Left lung (tissue), 10 donors: Measurements from ENCODE around the gene PHOX2A. TPM values are rescaled to one million over a fixed set of nuclear protein-coding genes. Genes with fewer than 3 reads are reported as not detected.

Source experiments
- ATAC-seq: fragments of 200-7000 bp; cut with Tn5 transposase; one replicate; pipeline ENCODE4 v1.9.1; 2020; ENCODE audit warnings: moderate library complexity
- DNase-seq, 4 donors: peaks; one replicate each; pipeline ENCODE4 v3.0.0-alpha.2; 2013 to 2020
- H3K27ac ChIP-seq, 2 donors: fragments of 200-600 bp; sonication (generic) in 1 of 2; one replicate each; pipeline versions ENCODE4 v1.5.0 to v1.8.0; 2020 to 2021
- H3K27me3 ChIP-seq, 2 donors: fragments of 200-600 bp; sonication (generic) in 1 of 2; one replicate each; pipeline versions ENCODE4 v1.5.0 to v1.8.0; 2020 to 2021
- H3K36me3 ChIP-seq, 2 donors: fragments of 200-600 bp; sonication (generic) in 1 of 2; one replicate each; pipeline versions ENCODE4 v1.5.0 to v1.8.0; 2020 to 2021
- H3K4me1 ChIP-seq, 2 donors: fragments of 200-600 bp; one replicate each; pipeline ENCODE4 v1.8.0; 2021
- H3K4me3 ChIP-seq, 2 donors: fragments of 200-600 bp; sonication (generic) in 1 of 2; one replicate each; pipeline versions ENCODE4 v1.5.0 to v1.8.0; 2020 to 2021; ENCODE audit warnings: mild to moderate bottlenecking in 1 of 2
- H3K9me3 ChIP-seq, 2 donors: fragments of 200-600 bp; sonication (generic) in 1 of 2; one replicate each; pipeline versions ENCODE4 v1.5.0 to v1.8.0; 2020 to 2021
- CTCF ChIP-seq, 2 donors: fragments of 200-600 bp; sonication (generic) in 1 of 2; IDR thresholded peaks; one replicate each; pipeline versions ENCODE4 v1.5.0 to v1.8.0; 2021; ENCODE audit warnings: antibody characterized with exemption in 2 of 2
- intact Hi-C, 2 donors: fragments of 100-400 bp; cut with DNase I; formaldehyde crosslinking; loops; one replicate each; pipeline versions ENCODE4 v1.11.2 to v1.14.2; 2022
- polyA plus RNA-seq, 6 donors: library from polyadenylated mRNA; unstranded; fragments of 120-200 nt; gene quantifications; one replicate each; pipeline ENCODE4 v1.2.1, GENCODE V29; 2013; ENCODE audit not compliant: insufficient read length in 6 of 6
- total RNA-seq, 2 donors: library from RNA; stranded (reverse); fragmentation: NEBNext Ultra II Directional; extraction: Animal tissue kit (Norgen Biotek cat#: 25700); gene quantifications; one replicate each; pipeline ENCODE4 v1.2.1, GENCODE V29; 2021
- donor health status: DM: no; HTN: yes; CAD: no.
- donor health status: DM: no; HTN: no; CAD: no.

The PHOX2A gene
- total and polyA plus RNA-seq, 8 donors = not detected

- no peak for ATAC-seq
- Histone ChIP-seq H3K4me1 (peaks cover 11 to 19% of the 10 kb centered on the region in 2 donors), H3K9me3 (no peaks in the 10 kb centered on the region), H3K27me3 (peaks cover 0 to 12% of the 10 kb centered on the region in 2 donors), H3K4me3 (no peak overlapping the region), H3K36me3 (peaks cover 4 to 90% of the 10 kb centered on the region in 2 donors), H3K27ac (no peak overlapping the region)
- DNase-seq = no peak
- TF ChIP-seq CTCF (IDR thresholded peaks at IDR 0.05) = no peak
- intact Hi-C loops = no loop called here
Observed at GRCh38 chr11:72234920-72235319, 9.1 kb downstream of the PHOX2A start.

- peaks cover 9 to 14% of the 10 kb centered on the region in 2 donors for H3K4me1 ChIP-seq
- intact Hi-C loops = no loop called here
- H3K9me3 ChIP-seq = no peaks in the 10 kb centered on the region
- ATAC-seq = no peak
- H3K36me3 ChIP-seq = peaks cover 4 to 94% of the 10 kb centered on the region in 2 donors
- peaks cover 0 to 8% of the 10 kb centered on the region in 2 donors for H3K27me3 ChIP-seq
- no peak overlapping the region for H3K4me3 ChIP-seq
- no peak for DNase-seq
- H3K27ac ChIP-seq = no peak overlapping the region
- TF ChIP-seq CTCF (IDR thresholded peaks at IDR 0.05) = no peak
Observed at GRCh38 chr11:72234514-72234830, 9.5 kb downstream of the PHOX2A start.

- no peak for DNase-seq
- no peak overlapping the region for H3K27ac ChIP-seq
- no peak for TF ChIP-seq CTCF (IDR thresholded peaks at IDR 0.05)
- peaks cover 0 to 3% of the 10 kb centered on the region in 2 donors for H3K27me3 ChIP-seq
- no peaks in the 10 kb centered on the region for H3K9me3 ChIP-seq
- peaks cover 5 to 9% of the 10 kb centered on the region in 2 donors for H3K4me1 ChIP-seq
- peaks cover 4 to 100% of the 10 kb centered on the region in 2 donors for H3K36me3 ChIP-seq
- H3K4me3 ChIP-seq = no peak overlapping the region
- intact Hi-C loops = no loop called here
- no peak for ATAC-seq
Observed at GRCh38 chr11:72233773-72234513, 10.0 kb downstream of the PHOX2A start.

- intact Hi-C loops = no loop called here
- ATAC-seq = no peak
Observed at GRCh38 chr11:72233056-72233772, 10.8 kb downstream of the PHOX2A start.

More at GRCh38 chr11:72233056-72233772, 10.8 kb downstream of the PHOX2A start:
- Histone ChIP-seq H3K4me3 (no peak overlapping the region), H3K36me3 (peaks cover 4 to 100% of the 10 kb centered on the region in 2 donors), H3K27me3 (no peaks in the 10 kb centered on the region), H3K27ac (no peak overlapping the region), H3K4me1 (peaks cover 2 to 5% of the 10 kb centered on the region in 2 donors), H3K9me3 (no peaks in the 10 kb centered on the region)
- no peak for DNase-seq
- TF ChIP-seq CTCF (IDR thresholded peaks at IDR 0.05) = no peak
